Panc1 (cell line): Measurements from ENCODE around the gene ARHGEF40. TPM values are rescaled to one million over a fixed set of nuclear protein-coding genes. Genes with fewer than 3 reads are reported as not detected.

Experiments used
- ATAC-seq: fragments of 200-7000 bp; cut with Tn5 transposase; 2 replicates; pipeline ENCODE4 v1.9.1; 2020; ENCODE audit warnings: mild to moderate bottlenecking, moderate library complexity
- BruUV-seq: library from RNA; stranded (reverse); fragments of 400-500 nt; replicated peaks from 2 replicates; lab custom pipeline; 2021; lab: Mats Ljungman, UMichigan
- CTCF ChIA-PET: fragments of 300-600 bp; sonication (Branson Sonifier 250); formaldehyde crosslinking; loops from one replicate; lab custom pipeline; 2022; ENCODE audit warnings: antibody characterized with exemption; lab: Charles Lee
- POLR2A ChIA-PET: fragments of 300-600 bp; sonication (Branson Sonifier 250); formaldehyde crosslinking; loops from one replicate; lab custom pipeline; 2022; ENCODE audit warnings: antibody characterized with exemption; lab: Charles Lee
- DNase-seq: peaks from one replicate; pipeline ENCODE4 v3.0.0-alpha.2; 2010; ENCODE audit warnings: low read depth, low spot score
- H3K27ac ChIP-seq: 2 replicates; pipeline ENCODE4 v1.5.1; 2011; ENCODE audit warnings: mild to moderate bottlenecking, low read length, inconsistent platforms
- H3K27me3 ChIP-seq: fragments of 200-500 bp; sonication (Bioruptor generic); 2 replicates; pipeline ENCODE4 v1.6.0; 2014; ENCODE audit warnings: low read length, inconsistent platforms; ENCODE audit not compliant: control insufficient read depth, insufficient read depth
- H3K36me3 ChIP-seq: fragments of 200-500 bp; sonication (Bioruptor generic); 2 replicates; pipeline ENCODE4 v1.5.1; 2014; ENCODE audit warnings: inconsistent platforms, mild to moderate bottlenecking, low read length, moderate library complexity; ENCODE audit not compliant: control insufficient read depth, insufficient read depth
- H3K4me1 ChIP-seq: 2 replicates; pipeline ENCODE4 v1.5.1; 2011; ENCODE audit warnings: inconsistent platforms, mild to moderate bottlenecking, low read length, moderate library complexity; ENCODE audit not compliant: control insufficient read depth, insufficient read depth
- H3K4me3 ChIP-seq, 2 experiments: 2 replicates each; pipeline ENCODE4 v1.5.1; 2011 to 2012; ENCODE audit warnings: low read depth in 2 of 2, low read length in 2 of 2, mild to moderate bottlenecking in 2 of 2, inconsistent platforms in 1 of 2, moderate library complexity in 1 of 2
- H3K9me3 ChIP-seq: fragments of 200-500 bp; sonication (Bioruptor generic); 2 replicates; pipeline ENCODE4 v1.5.1; 2014; ENCODE audit warnings: low read depth, mild to moderate bottlenecking, inconsistent platforms, low read length, moderate library complexity; ENCODE audit not compliant: control insufficient read depth, insufficient read depth
- CTCF ChIP-seq: fragments of 450-650 bp; IDR thresholded peaks from 2 replicates; pipeline ENCODE4 v1.5.1; 2017; ENCODE audit warnings: mild to moderate bottlenecking
- POLR2AphosphoS5 ChIP-seq: IDR thresholded peaks from 2 replicates; pipeline ENCODE4 v1.6.1; 2012; ENCODE audit warnings: mild to moderate bottlenecking, low read depth, low read length, moderate library complexity
- SIN3A ChIP-seq: IDR thresholded peaks from 2 replicates; pipeline ENCODE4 v1.6.1; 2012; ENCODE audit warnings: low read depth, mild to moderate bottlenecking, low read length, moderate library complexity, borderline replicate concordance; ENCODE audit not compliant: insufficient read depth
- TCF7L2 ChIP-seq: IDR thresholded peaks from 2 replicates; pipeline ENCODE4 v1.6.1; 2011; ENCODE audit warnings: mild to moderate bottlenecking, low read depth, low read length, inconsistent platforms
- in situ Hi-C: cut with HindIII; loops from 2 replicates; pipeline ENCODE4 v1.10.0; 2016; ENCODE audit warnings: low sequenced_read_pairs, low pct_unique_long_range_greater_than_20kb
- intact Hi-C: fragments of 100-400 bp; cut with micrococcal nuclease; formaldehyde crosslinking; loops from one replicate; pipeline ENCODE4 v1.10.0; 2022; ENCODE audit not compliant: unreplicated experiment
- total RNA-seq: library from RNA; stranded (reverse); gene quantifications from one replicate; pipeline ENCODE4 v1.2.1, GENCODE V29; 2021; ENCODE audit not compliant: unreplicated experiment
- TF ChIP-seq, protein P1 (sequence below), 2 experiments: IDR thresholded peaks; 2 replicates each; pipeline ENCODE4 v1.6.1; 2011 to 2012; ENCODE audit warnings: low read depth in 2 of 2, control low read depth in 1 of 2, low read length in 1 of 2, mild to moderate bottlenecking in 1 of 2, moderate library complexity in 1 of 2; ENCODE audit not compliant: insufficient read depth in 1 of 2

Gene ARHGEF40
- total RNA-seq, 1 experiment from 2014 or later, result 11.1 TPM

- peak; percentile 53; the same call in 1 of the 2 replicates for ATAC-seq
- TF ChIP-seq SIN3A (no peak), CTCF (no peak), POLR2AphosphoS5 (no peak)
- TF ChIP-seq, protein P1, sequence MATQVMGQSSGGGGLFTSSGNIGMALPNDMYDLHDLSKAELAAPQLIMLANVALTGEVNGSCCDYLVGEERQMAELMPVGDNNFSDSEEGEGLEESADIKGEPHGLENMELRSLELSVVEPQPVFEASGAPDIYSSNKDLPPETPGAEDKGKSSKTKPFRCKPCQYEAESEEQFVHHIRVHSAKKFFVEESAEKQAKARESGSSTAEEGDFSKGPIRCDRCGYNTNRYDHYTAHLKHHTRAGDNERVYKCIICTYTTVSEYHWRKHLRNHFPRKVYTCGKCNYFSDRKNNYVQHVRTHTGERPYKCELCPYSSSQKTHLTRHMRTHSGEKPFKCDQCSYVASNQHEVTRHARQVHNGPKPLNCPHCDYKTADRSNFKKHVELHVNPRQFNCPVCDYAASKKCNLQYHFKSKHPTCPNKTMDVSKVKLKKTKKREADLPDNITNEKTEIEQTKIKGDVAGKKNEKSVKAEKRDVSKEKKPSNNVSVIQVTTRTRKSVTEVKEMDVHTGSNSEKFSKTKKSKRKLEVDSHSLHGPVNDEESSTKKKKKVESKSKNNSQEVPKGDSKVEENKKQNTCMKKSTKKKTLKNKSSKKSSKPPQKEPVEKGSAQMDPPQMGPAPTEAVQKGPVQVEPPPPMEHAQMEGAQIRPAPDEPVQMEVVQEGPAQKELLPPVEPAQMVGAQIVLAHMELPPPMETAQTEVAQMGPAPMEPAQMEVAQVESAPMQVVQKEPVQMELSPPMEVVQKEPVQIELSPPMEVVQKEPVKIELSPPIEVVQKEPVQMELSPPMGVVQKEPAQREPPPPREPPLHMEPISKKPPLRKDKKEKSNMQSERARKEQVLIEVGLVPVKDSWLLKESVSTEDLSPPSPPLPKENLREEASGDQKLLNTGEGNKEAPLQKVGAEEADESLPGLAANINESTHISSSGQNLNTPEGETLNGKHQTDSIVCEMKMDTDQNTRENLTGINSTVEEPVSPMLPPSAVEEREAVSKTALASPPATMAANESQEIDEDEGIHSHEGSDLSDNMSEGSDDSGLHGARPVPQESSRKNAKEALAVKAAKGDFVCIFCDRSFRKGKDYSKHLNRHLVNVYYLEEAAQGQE (IDR thresholded peaks at IDR 0.05; ENCODE audit: insufficient read depth in 1 of 2, low read depth in 2 of 2, low read length in 1 of 2), result no peak
- no peaks in the 10 kb centered on the region; the same call in 1 of the 2 replicates for H3K4me1 ChIP-seq
- H3K27me3 ChIP-seq, result peaks cover 2% of the 10 kb centered on the region; the same call in 1 of the 2 replicates
- ChIA-PET POLR2A (no interaction called here), CTCF (no interaction called here)
- no peak overlapping the region; a peak in 1 of 4 replicates for H3K4me3 ChIP-seq
- in situ Hi-C loops, result no loop called here
- BruUV-seq, result no TSS peak
- intact Hi-C loops, result no loop called here
- no peaks in the 10 kb centered on the region for H3K9me3 ChIP-seq
- H3K27ac ChIP-seq, result no peak overlapping the region
- no peak for DNase-seq
- H3K36me3 ChIP-seq, result no peaks in the 10 kb centered on the region
Observed at GRCh38 chr14:21023817-21024584, 46.1 kb upstream of the ARHGEF40 start.

DNA sequence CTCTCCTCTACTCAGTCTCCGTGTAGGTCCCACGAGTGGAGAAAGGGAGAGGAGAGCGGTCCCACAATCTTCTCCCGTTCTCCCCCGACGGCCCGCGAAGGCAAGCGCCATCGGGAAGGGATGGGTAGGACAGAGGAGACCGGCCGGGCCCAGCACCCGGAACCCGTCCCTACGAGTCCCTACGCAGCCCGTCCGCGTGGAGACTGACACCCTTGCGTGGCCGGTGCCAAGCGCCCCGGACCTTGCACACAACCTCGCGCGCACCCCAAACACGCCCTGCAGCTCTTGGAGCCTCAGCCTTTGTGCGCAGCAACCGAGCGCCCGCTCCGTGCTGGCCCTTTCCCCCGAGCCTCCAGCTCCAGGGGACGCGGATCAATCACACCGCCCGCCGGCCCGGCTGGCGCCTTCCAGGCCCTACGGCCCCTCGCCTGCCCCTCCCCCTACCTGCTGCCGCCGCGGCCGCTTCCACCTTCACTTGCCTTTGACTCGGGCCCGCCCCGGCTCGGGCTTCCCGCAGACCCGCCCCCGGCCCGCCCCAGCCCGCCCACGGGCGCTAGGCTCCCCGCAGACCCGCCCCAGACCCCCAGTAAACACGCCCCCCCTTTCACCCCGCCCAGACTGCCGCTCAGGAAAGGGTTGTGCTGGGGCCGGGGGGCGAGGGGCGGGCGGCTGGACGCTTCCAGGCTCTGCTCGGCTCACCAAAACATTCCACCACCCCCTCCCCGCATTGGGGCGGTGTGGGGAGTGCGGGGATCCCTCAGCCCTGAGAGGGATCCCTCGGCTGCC lies 45.3 kb upstream of the ARHGEF40 start, which contains the start of gene NDRG2:
Gene NDRG2, minus strand, starts transcription at position 477 of the 786 bp plus-strand sequence. CDS start 1,746 bp downstream, outside the sequence.
- no peak within 1 kb of the TSS for H3K27ac ChIP-seq
- DNase-seq (no peak), ATAC-seq (peak; percentile 60)
- H3K9me3 ChIP-seq, result no peaks in the 10 kb centered on the region
- intact Hi-C loops, result no loop called here
- in situ Hi-C loops, result no loop called here
- no peaks in the 10 kb centered on the region for H3K36me3 ChIP-seq
- H3K4me1 ChIP-seq, result no peaks in the 10 kb centered on the region; the same call in 1 of the 2 replicates
- CTCF ChIA-PET, result no interaction called here
- POLR2A ChIA-PET, result no interaction called here
- BruUV-seq, result no TSS peak
- H3K27me3 ChIP-seq, result peaks cover 2% of the 10 kb centered on the region; the same call in 1 of the 2 replicates
- TF ChIP-seq, protein P1 (IDR thresholded peaks at IDR 0.05; ENCODE audit: insufficient read depth in 1 of 2, low read depth in 2 of 2, low read length in 1 of 2), result no peak
- TF ChIP-seq CTCF, result no peak
- TF ChIP-seq TCF7L2, result no peak
- no peak for TF ChIP-seq SIN3A
- no peak for TF ChIP-seq POLR2AphosphoS5
- H3K4me3 ChIP-seq, result peak within 1 kb of the TSS; percentile 36 to 40
